K562 (cell line): ENCODE measurements around the gene UBE2S. TPM values are rescaled to one million over a fixed set of nuclear protein-coding genes. Genes with fewer than 3 reads are reported as not detected.

Experiments
- ATAC-seq: fragments of 200-7000 bp; cut with Tn5 transposase; 3 replicates; pipeline ENCODE4 v1.9.1; 2020; ENCODE audit warnings: moderate library complexity
- BruUV-seq: library from RNA; stranded (reverse); fragments of 400-500 nt; replicated peaks from 2 replicates; lab custom pipeline; 2021; lab: Mats Ljungman, UMichigan
- CTCF ChIA-PET: fragments of 300-600 bp; formaldehyde crosslinking; extraction: SDS; loops from one replicate; lab custom pipeline; 2021; ENCODE audit warnings: low intra/inter-chr PET ratio; lab: Yijun Ruan, JAX
- POLR2A ChIA-PET: fragments of 300-600, 350-650 bp; sonication (Branson Sonifier 250); formaldehyde crosslinking; extraction: SDS; loops from one replicate; lab custom pipeline; 2021; ENCODE audit warnings: antibody characterized with exemption, inconsistent platforms; lab: Yijun Ruan, JAX
- DNase-seq, 4 experiments: peaks; one replicate each; pipeline versions ENCODE4 v3.0.0 to v3.0.0-alpha.2; 2011 to 2018; ENCODE audit warnings: low spot score in 3 of 4, mixed read lengths in 3 of 4; ENCODE audit errors: extremely low read depth in 1 of 4
- FAIRE-seq: peaks from 2 replicates; lab custom pipeline; 2011; peaks lifted over from hg19 to GRCh38; lab: Jason Lieb, UNC
- H2AFZ ChIP-seq: 2 replicates; pipeline ENCODE4 v1.6.0; 2011; ENCODE audit warnings: low read depth, low read length, control low read depth, inconsistent platforms
- H3K27ac ChIP-seq: fragments of 200-600 bp; 3 replicates; pipeline ENCODE4 v1.8.0; 2011; ENCODE audit warnings: low read depth, mild to moderate bottlenecking, control low read depth, inconsistent platforms, low read length, moderate library complexity, mixed read lengths; ENCODE audit errors: extremely low read depth
- H3K27me3 ChIP-seq, 2 experiments: fragments of 300-600 bp in 1 of 2; 2 replicates in 1 of 2; 3 replicates in 1 of 2; pipeline versions ENCODE4 v1.6.0 to v1.8.0; 2011; ENCODE audit warnings: inconsistent platforms in 2 of 2, low read length in 2 of 2, mild to moderate bottlenecking in 1 of 2, mixed read lengths in 1 of 2, moderate library complexity in 1 of 2; ENCODE audit not compliant: control insufficient read depth in 2 of 2, insufficient read depth in 2 of 2
- H3K36me3 ChIP-seq: fragments of 300-600 bp; 3 replicates; pipeline ENCODE4 v1.8.0; 2011; ENCODE audit warnings: mild to moderate bottlenecking, low read length, inconsistent platforms; ENCODE audit not compliant: control insufficient read depth, insufficient read depth
- H3K4me1 ChIP-seq, 2 experiments: fragments of 200-600 bp in 1 of 2; replicated peaks in 1 of 2; 2 replicates in 1 of 2; 3 replicates in 1 of 2; pipeline versions ENCODE4 v1.5.1 to v1.8.0; 2011; ENCODE audit warnings: inconsistent platforms in 2 of 2, low read length in 2 of 2, mild to moderate bottlenecking in 1 of 2, mixed read lengths in 1 of 2, moderate library complexity in 1 of 2; ENCODE audit not compliant: control insufficient read depth in 2 of 2, insufficient read depth in 2 of 2
- H3K4me2 ChIP-seq: 2 replicates; pipeline ENCODE4 v1.6.1; 2011; ENCODE audit warnings: low read length, control low read depth, inconsistent platforms, mixed read lengths; ENCODE audit not compliant: insufficient read depth
- H3K4me3 ChIP-seq: fragments of 200-600 bp; sonication (generic), shearing (Covaris generic); 2 replicates; pipeline ENCODE4 v1.5.1; 2016; ENCODE audit warnings: control low read depth, inconsistent platforms
- H3K79me2 ChIP-seq: fragments of 200-600 bp; 3 replicates; pipeline ENCODE4 v1.8.0; 2011; ENCODE audit warnings: low read length, inconsistent platforms; ENCODE audit not compliant: control insufficient read depth, insufficient read depth
- H3K9ac ChIP-seq, 2 experiments: 2 replicates each; pipeline versions ENCODE4 v1.6.0 to v1.6.1; 2011; ENCODE audit warnings: low read depth in 2 of 2, low read length in 2 of 2, control low read depth in 1 of 2, inconsistent platforms in 1 of 2, mild to moderate bottlenecking in 1 of 2, mixed read lengths in 1 of 2; ENCODE audit not compliant: insufficient read depth in 1 of 2
- H3K9me1 ChIP-seq: one replicate; pipeline ENCODE4 v1.6.0; 2011; ENCODE audit warnings: inconsistent platforms, mild to moderate bottlenecking, low read length, moderate library complexity; ENCODE audit not compliant: control insufficient read depth, insufficient read depth
- H3K9me3 ChIP-seq: replicated peaks from 2 replicates; pipeline ENCODE4 v1.5.1; 2011; ENCODE audit warnings: low read depth, low read length, inconsistent platforms; ENCODE audit not compliant: control insufficient read depth, insufficient read depth
- H4K20me1 ChIP-seq: replicated peaks from 2 replicates; pipeline ENCODE4 v1.6.1; 2011; ENCODE audit warnings: low read length, inconsistent platforms, mixed read lengths; ENCODE audit not compliant: control insufficient read depth, insufficient read depth
- BMI1 ChIP-seq: fragments of 150-350 bp; IDR thresholded peaks from 2 replicates; pipeline ENCODE4 v1.6.1; 2014; ENCODE audit warnings: low read length
- FOXA1 ChIP-seq: fragments of 450-650 bp; IDR thresholded peaks from 2 replicates; pipeline ENCODE4 v1.6.1; 2016; ENCODE audit warnings: mild to moderate bottlenecking, borderline replicate concordance
- POLR2G ChIP-seq: fragments of 200-400 bp; formaldehyde crosslinking; IDR thresholded peaks from 2 replicates; pipeline ENCODE4 v1.6.1; 2017; ENCODE audit warnings: low read depth, mild to moderate bottlenecking, antibody characterized with exemption, low read length, moderate library complexity
- SPI1 ChIP-seq: IDR thresholded peaks from 2 replicates; pipeline ENCODE4 v1.6.1; 2011; ENCODE audit warnings: low read depth, low read length, control low read depth, borderline replicate concordance
- ZNF239 ChIP-seq: fragments of 250-450 bp; sonication (Bioruptor Pico); IDR thresholded peaks from 2 replicates; pipeline ENCODE4 v1.4.0; 2020; ENCODE audit warnings: mild to moderate bottlenecking
- WGBS: fragments of 100-300 bp; shearing (Covaris generic); methylation state at CpG from one replicate; pipeline ENCODE4 v1.1.6; 2016; ENCODE audit warnings: low coverage, mixed read lengths; ENCODE audit not compliant: insufficient coverage; ENCODE audit errors: missing lambda C conversion rate; 5-methylcytosine and 5-hydroxymethylcytosine counted together
- in situ Hi-C: fragments of 300-500 bp; cut with MboI; formaldehyde crosslinking; loops from 4 replicates; pipeline ENCODE4 v1.15.0; 2018; ENCODE audit warnings: inconsistent platforms, mixed read lengths
- intact Hi-C: fragments of 100-400 bp; cut with micrococcal nuclease; formaldehyde crosslinking; loops from 2 replicates; pipeline ENCODE4 v1.14.2; 2022
- polyA plus RNA-seq, 8 experiments: library from polyadenylated mRNA; depleted of rRNA in 4 of 8; stranded (reverse) in 5 of 8; unstranded in 3 of 8; fragments of >200 nt; fragmentation: Nextera tagmentation in 2 of 8; fragmentation: Illumina TruSeq in 1 of 8; extraction: Ambion mirVana in 2 of 8; extraction: Trizol in 1 of 8; gene quantifications; 2 replicates each; pipeline versions ENCODE4 v1.2.1 to v1.2.3, GENCODE V29; 2011 to 2014; ENCODE audit warnings: inconsistent platforms in 1 of 8, missing spikeins in 1 of 8
- total RNA-seq, 7 experiments: library from RNA; depleted of rRNA in 6 of 7; stranded (reverse); fragments of >200 nt in 6 of 7; fragmentation: Illumina TruSeq in 2 of 7; extraction: Trizol in 2 of 7; gene quantifications; 2 replicates each; pipeline versions ENCODE4 v1.2.1 to v1.2.3, GENCODE V29; 2011 to 2021; ENCODE audit warnings: low replicate concordance in 1 of 7

UBE2S gene
- total and polyA plus RNA-seq, 9 of the 15 experiments (the other 6 are each of a cell fraction or from before 2014, with no cell fraction given) = 1.5 to 1,305 (median 157) TPM

DNA sequence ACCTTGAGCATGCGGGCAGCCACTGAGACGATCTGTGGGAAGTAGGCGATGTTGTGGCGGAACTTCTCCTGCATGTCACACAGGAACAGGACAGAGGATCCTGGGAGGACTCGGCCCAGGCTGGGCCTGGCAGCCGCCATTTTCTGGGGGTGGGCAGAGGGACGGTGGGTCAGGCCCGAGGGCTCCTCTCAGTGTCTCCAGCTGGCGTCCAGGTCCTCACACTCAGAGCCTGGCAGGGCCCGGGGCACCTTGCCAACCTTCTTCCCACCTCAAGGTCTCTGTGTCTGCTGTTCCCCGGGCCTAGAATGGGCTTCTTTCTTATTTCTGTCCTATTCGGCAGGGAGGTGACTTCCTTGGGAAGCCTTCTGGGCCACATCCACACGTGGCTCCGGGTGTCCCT is 48.8 kb upstream of the UBE2S start:
- Histone ChIP-seq H3K4me3 (no peak overlapping the region), H2AFZ (no peak overlapping the region), H3K9ac (peak overlapping the region in 1 of 2 experiments; percentile 28; a peak in 1 of 4 replicates), H3K27ac (no peak overlapping the region), H3K4me2 (no peak overlapping the region), H3K36me3 (peaks cover 41% of the 10 kb centered on the region; the same call in 2 of the 3 replicates), H3K9me3 (no peaks in the 10 kb centered on the region), H3K4me1 (peaks cover 19 to 73% of the 10 kb centered on the region in 2 experiments), H3K79me2 (peaks cover 39% of the 10 kb centered on the region), H4K20me1 (no peaks in the 10 kb centered on the region; the same call in 1 of the 2 replicates), H3K9me1 (no peaks in the 10 kb centered on the region), H3K27me3 (no peaks in the 10 kb centered on the region; a peak in 1 of 5 replicates)
- in situ Hi-C loops (no loop called here), intact Hi-C loops (no loop called here)
- 96% methylated on average over 11 of the region's 14 CpGs for whole genome bisulfite sequencing
- DNase-seq (no peak), ATAC-seq (no peak), FAIRE-seq (no peak)
- POLR2A ChIA-PET = interaction anchor here (0.7 kb wide), 1 partner anchor 49 kb away, joined by 3 read pairs; the partner anchor contains the start of gene UBE2S
- TF ChIP-seq POLR2G = 0 out of 2 replicates have a peak, but pooled peaks have one; percentile 32
- TF ChIP-seq BMI1 = no peak
- no TSS peak for BruUV-seq
- CTCF ChIA-PET = no interaction called here

DNA sequence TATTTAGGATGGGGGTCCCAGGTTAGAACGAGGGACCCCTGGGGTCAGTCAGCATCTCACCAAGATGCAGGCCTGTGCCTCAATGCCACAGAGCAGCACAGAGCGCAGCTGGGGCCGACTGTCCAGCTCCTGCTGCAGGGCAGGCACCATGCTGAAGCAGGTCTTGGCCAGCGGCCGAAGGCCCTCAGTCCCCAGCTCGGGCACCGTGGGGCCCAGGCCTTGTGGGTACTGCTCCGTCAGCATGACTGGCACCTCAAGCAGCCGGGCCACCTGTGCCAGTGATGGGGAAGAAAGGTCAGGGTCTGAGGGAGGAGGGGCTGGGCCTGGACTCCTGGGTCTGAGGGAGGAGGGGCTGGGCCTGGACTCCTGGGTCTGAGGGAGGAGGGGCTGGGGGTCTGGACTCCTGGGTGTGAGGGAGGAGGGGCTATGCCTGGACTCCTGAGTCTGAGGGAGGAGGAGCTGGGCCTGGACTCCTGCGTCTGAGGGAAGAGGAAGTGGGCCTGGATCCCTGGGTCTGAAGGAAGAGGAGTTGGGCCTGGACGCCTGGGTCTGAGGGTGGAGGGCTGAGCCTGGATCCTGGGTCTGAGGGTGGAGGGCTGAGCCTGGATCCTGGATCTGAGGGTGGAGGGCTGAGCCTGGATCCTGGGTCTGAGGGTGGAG is 48.1 kb upstream of the UBE2S start:
- intact Hi-C loops = no loop called here

More for the DNA sequence above, 48.1 kb upstream of the UBE2S start:
- CTCF ChIA-PET = no interaction called here
- Histone ChIP-seq H3K36me3 (peaks cover 41% of the 10 kb centered on the region; the same call in 2 of the 3 replicates), H4K20me1 (no peaks in the 10 kb centered on the region; the same call in 1 of the 2 replicates), H3K4me1 (peaks cover 18 to 70% of the 10 kb centered on the region in 2 experiments), H2AFZ (no peak overlapping the region), H3K9me1 (no peaks in the 10 kb centered on the region), H3K9ac (no peak overlapping the region)
- POLR2A ChIA-PET = interaction anchor here (0.6 to 0.7 kb wide), 2 partner anchors 18 to 48 kb away, joined by 3 read pairs; partner anchors contain the start of gene UBE2S
- in situ Hi-C loops = no loop called here
- ATAC-seq = no peak
- WGBS = 57% methylated on average over 6 of the region's 11 CpGs
- FAIRE-seq = no peak
- no peak for TF ChIP-seq FOXA1
- peak; percentile 32; the same call in 1 of the 2 replicates for TF ChIP-seq SPI1
- no peak for TF ChIP-seq ZNF239 (CRISPR knock-in tag)
- TF ChIP-seq, all 486 proteins: peak for 1
- BruUV-seq = no TSS peak
- Histone ChIP-seq H3K4me2 (no peak overlapping the region), H3K9me3 (no peaks in the 10 kb centered on the region), H3K27ac (no peak overlapping the region), H3K27me3 (peaks cover 0 to under 1% of the 10 kb centered on the region in 2 experiments; a peak in 3 of 5 replicates), H3K79me2 (peaks cover 33% of the 10 kb centered on the region), H3K4me3 (no peak overlapping the region)
- no peak for DNase-seq
